Muscle layer of duodenum (tissue), 2 donors: ENCODE data around the gene CNDP2.

Experiments used
- H3K27ac ChIP-seq: one replicate; pipeline ENCODE4 v1.7.0; 2013; ENCODE audit warnings: mild to moderate bottlenecking, low read length
- H3K27me3 ChIP-seq: one replicate; pipeline ENCODE4 v1.7.0; 2013; ENCODE audit warnings: low read depth, mild to moderate bottlenecking, control low read depth, low read length
- H3K36me3 ChIP-seq, 2 donors: one replicate each; pipeline ENCODE4 v1.7.0; 2013; ENCODE audit warnings: low read length in 2 of 2, control low read depth in 1 of 2, mild to moderate bottlenecking in 1 of 2; ENCODE audit not compliant: insufficient read depth in 2 of 2, control insufficient read depth in 1 of 2
- H3K4me1 ChIP-seq, 2 donors: one replicate each; pipeline ENCODE4 v1.7.0; 2013; ENCODE audit warnings: low read length in 2 of 2, mild to moderate bottlenecking in 2 of 2, control low read depth in 1 of 2, moderate library complexity in 1 of 2; ENCODE audit not compliant: insufficient read depth in 2 of 2, control insufficient read depth in 1 of 2
- H3K4me3 ChIP-seq, 2 donors: one replicate each; pipeline ENCODE4 v1.7.0; 2013; ENCODE audit warnings: low read length in 2 of 2, low read depth in 1 of 2, mild to moderate bottlenecking in 1 of 2
- H3K9me3 ChIP-seq, 2 donors: one replicate each; pipeline ENCODE4 v1.7.0; 2013; ENCODE audit warnings: low read length in 2 of 2, control low read depth in 1 of 2, mild to moderate bottlenecking in 1 of 2; ENCODE audit not compliant: control insufficient read depth in 1 of 2
- donor health status: healthy.

Gene CNDP2

GRCh38 chr18:74456349-74457042 lies 39.7 kb upstream of the CNDP2 start:
- Histone ChIP-seq H3K27ac (no peak overlapping the region), H3K4me1 (peaks cover 0 to 20% of the 10 kb centered on the region in 2 donors), H3K36me3 (no peaks in the 10 kb centered on the region), H3K4me3 (peak overlapping the region in 1 of 2 donors; percentile 65), H3K9me3 (no peaks in the 10 kb centered on the region), H3K27me3 (peaks cover 26% of the 10 kb centered on the region)

GRCh38 chr18:74457043-74457724 lies 39.0 kb upstream of the CNDP2 start, which contains the start of gene DIPK1C:
Gene DIPK1C (minus strand): TSS chr18:74457308. CDS start chr18:74457259, 49 bp downstream.
- Histone ChIP-seq H3K27ac (no peak within 1 kb of the TSS), H3K9me3 (no peaks in the 10 kb centered on the region), H3K27me3 (peaks cover 26% of the 10 kb centered on the region), H3K4me3 (peak within 1 kb of the TSS in 1 of 2 donors; percentile 65), H3K36me3 (no peaks in the 10 kb centered on the region), H3K4me1 (peaks cover 0 to 20% of the 10 kb centered on the region in 2 donors)

GRCh38 chr18:74457725-74458421 lies 38.3 kb upstream of the CNDP2 start:
- no peaks in the 10 kb centered on the region for H3K9me3 ChIP-seq
- H3K4me3 ChIP-seq: peak overlapping the region in 1 of 2 donors; percentile 49
- no peaks in the 10 kb centered on the region for H3K36me3 ChIP-seq

GRCh38 chr18:74459889-74460288 lies 36.3 kb upstream of the CNDP2 start:
- Histone ChIP-seq H3K36me3 (no peaks in the 10 kb centered on the region), H3K4me3 (no peak overlapping the region), H3K4me1 (peaks cover 0 to 20% of the 10 kb centered on the region in 2 donors), H3K27me3 (peaks cover 20% of the 10 kb centered on the region), H3K9me3 (no peaks in the 10 kb centered on the region), H3K27ac (no peak overlapping the region)

More at GRCh38 chr18:74457725-74458421, 38.3 kb upstream of the CNDP2 start:
- H3K27ac ChIP-seq: no peak overlapping the region
- peaks cover 0 to 20% of the 10 kb centered on the region in 2 donors for H3K4me1 ChIP-seq
- H3K27me3 ChIP-seq: peaks cover 26% of the 10 kb centered on the region

GRCh38 chr18:74460825-74461224 lies 35.3 kb upstream of the CNDP2 start:
- H3K27ac ChIP-seq: no peak overlapping the region
- no peak overlapping the region for H3K4me3 ChIP-seq
- H3K4me1 ChIP-seq: peaks cover 0 to 20% of the 10 kb centered on the region in 2 donors
- H3K9me3 ChIP-seq: no peaks in the 10 kb centered on the region
- peaks cover 17% of the 10 kb centered on the region for H3K27me3 ChIP-seq
- H3K36me3 ChIP-seq: no peaks in the 10 kb centered on the region

- H3K4me1 ChIP-seq: peaks cover 0 to 5% of the 10 kb centered on the region in 2 donors
- no peak overlapping the region for H3K4me3 ChIP-seq
- no peaks in the 10 kb centered on the region for H3K36me3 ChIP-seq
- H3K27ac ChIP-seq: no peak overlapping the region
- peaks cover 3% of the 10 kb centered on the region for H3K27me3 ChIP-seq
- H3K9me3 ChIP-seq: no peaks in the 10 kb centered on the region
Observed at GRCh38 chr18:74463254-74463653, 32.9 kb upstream of the CNDP2 start.

GRCh38 chr18:74463983-74464382 lies 32.2 kb upstream of the CNDP2 start:
- Histone ChIP-seq H3K9me3 (no peaks in the 10 kb centered on the region), H3K4me1 (peaks cover 0 to 12% of the 10 kb centered on the region in 2 donors), H3K27ac (no peak overlapping the region), H3K27me3 (no peaks in the 10 kb centered on the region), H3K4me3 (no peak overlapping the region), H3K36me3 (no peaks in the 10 kb centered on the region)

GRCh38 chr18:74465775-74466174 lies 30.4 kb upstream of the CNDP2 start:
- Histone ChIP-seq H3K27ac (no peak overlapping the region), H3K27me3 (no peaks in the 10 kb centered on the region), H3K4me1 (peaks cover 0 to 14% of the 10 kb centered on the region in 2 donors), H3K9me3 (no peaks in the 10 kb centered on the region), H3K36me3 (no peaks in the 10 kb centered on the region), H3K4me3 (no peak overlapping the region)

- no peak overlapping the region for H3K27ac ChIP-seq
- H3K36me3 ChIP-seq: no peaks in the 10 kb centered on the region
- H3K9me3 ChIP-seq: no peaks in the 10 kb centered on the region
- H3K27me3 ChIP-seq: no peaks in the 10 kb centered on the region
- no peak overlapping the region for H3K4me3 ChIP-seq
- peaks cover 0 to 14% of the 10 kb centered on the region in 2 donors for H3K4me1 ChIP-seq
Observed at GRCh38 chr18:74468547-74469061, 27.6 kb upstream of the CNDP2 start.

GRCh38 chr18:74472312-74472711 lies 23.9 kb upstream of the CNDP2 start:
- H3K27me3 ChIP-seq: no peaks in the 10 kb centered on the region
- H3K4me3 ChIP-seq: no peak overlapping the region
- no peaks in the 10 kb centered on the region for H3K9me3 ChIP-seq
- H3K4me1 ChIP-seq: peaks cover 0 to 14% of the 10 kb centered on the region in 2 donors
- no peak overlapping the region for H3K27ac ChIP-seq
- H3K36me3 ChIP-seq: no peaks in the 10 kb centered on the region
